Type B pancreatic cell (in vitro differentiated cells): ENCODE data around the gene RPS29. TPM values are rescaled to one million over a fixed set of nuclear protein-coding genes. Genes with fewer than 3 reads are reported as not detected.

ENCODE experiments used
- DNase-seq: peaks from one replicate; pipeline ENCODE4 v3.0.0; 2021; ENCODE audit warnings: mixed read lengths; ENCODE audit not compliant: unreplicated experiment; ENCODE audit errors: extremely low spot score
- H3K27ac Mint-ChIP-seq: 2 replicates; pipeline ENCODE4 v1.8.0; 2021; ENCODE audit warnings: mild to moderate bottlenecking, mixed read lengths
- H3K27me3 Mint-ChIP-seq: 2 replicates; pipeline ENCODE4 v1.8.0; 2021; ENCODE audit warnings: mixed read lengths
- H3K36me3 Mint-ChIP-seq: 2 replicates; pipeline ENCODE4 v1.8.0; 2021; ENCODE audit warnings: mixed read lengths
- H3K4me1 Mint-ChIP-seq: one replicate; pipeline ENCODE4 v1.8.0; 2021; ENCODE audit warnings: mixed read lengths; ENCODE audit not compliant: unreplicated experiment
- H3K4me3 Mint-ChIP-seq: 2 replicates; pipeline ENCODE4 v1.8.0; 2021; ENCODE audit warnings: mild to moderate bottlenecking, mixed read lengths
- H3K9me3 Mint-ChIP-seq: 2 replicates; pipeline ENCODE4 v1.8.0; 2021; ENCODE audit warnings: mixed read lengths
- CTCF ChIP-seq: fragments of 200-600 bp; sonication (generic); conservative IDR thresholded peaks from 2 replicates; pipeline ENCODE4 v1.5.0; 2021; ENCODE audit warnings: antibody characterized with exemption, mild to moderate bottlenecking
- total RNA-seq: library from RNA; stranded (reverse); gene quantifications from 2 replicates; pipeline ENCODE4 v1.2.1, GENCODE V29; 2021; ENCODE audit warnings: low replicate concordance

Gene RPS29
- total RNA-seq, 1 donor from 2014 or later = 1,493 TPM

DNA sequence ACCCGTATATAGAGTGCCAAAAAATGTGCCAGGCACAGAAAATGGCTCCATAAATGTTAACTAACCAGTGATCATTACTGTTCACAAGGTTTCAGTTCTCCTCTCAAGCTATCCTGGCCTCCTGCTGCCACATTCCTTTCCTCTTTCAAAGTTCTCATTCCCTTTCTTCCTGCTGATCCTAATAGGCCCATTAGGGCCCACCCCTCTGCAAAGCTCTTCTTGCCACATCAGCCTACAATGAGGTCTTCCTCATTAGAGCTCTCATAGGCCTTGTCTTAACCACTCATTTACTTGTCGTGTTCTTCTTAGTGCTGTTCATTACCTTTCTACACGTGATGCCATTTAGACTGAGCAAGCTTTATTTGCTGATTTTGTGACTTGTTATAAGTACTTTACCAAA is 40.5 kb downstream of the RPS29 start:
- DNase-seq = no peak
- Mint-ChIP-seq H3K4me1 (peaks cover under 1% of the 10 kb centered on the region), H3K27ac (no peak overlapping the region), H3K4me3 (no peak overlapping the region), H3K9me3 (no peaks in the 10 kb centered on the region), H3K36me3 (no peaks in the 10 kb centered on the region), H3K27me3 (no peaks in the 10 kb centered on the region)
- TF ChIP-seq CTCF = no peak

DNA sequence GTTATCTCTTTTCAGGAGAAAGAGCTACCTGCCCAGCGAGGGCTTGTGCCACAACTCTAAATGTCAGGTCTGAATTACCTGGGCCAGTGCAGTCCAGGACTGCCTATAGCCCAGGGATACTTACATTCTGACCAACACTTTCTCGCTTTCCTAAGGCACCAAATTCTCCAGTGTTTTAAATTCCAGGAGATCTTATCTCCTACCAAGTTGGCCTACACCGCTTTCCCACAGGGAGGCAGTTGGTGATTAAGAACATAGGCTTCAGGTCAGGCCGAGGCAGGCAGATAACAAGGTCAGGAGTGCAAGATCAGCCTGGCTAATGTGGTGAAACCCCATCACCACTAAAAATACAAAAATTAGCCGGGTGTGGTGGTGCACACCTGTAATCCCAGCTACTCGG is 41.1 kb downstream of the RPS29 start:
- no peaks in the 10 kb centered on the region for H3K9me3 Mint-ChIP-seq
- H3K4me1 Mint-ChIP-seq = no peaks in the 10 kb centered on the region
- TF ChIP-seq CTCF = no peak
- no peak overlapping the region for H3K27ac Mint-ChIP-seq
- DNase-seq = no peak
- H3K36me3 Mint-ChIP-seq = no peaks in the 10 kb centered on the region
- H3K27me3 Mint-ChIP-seq = no peaks in the 10 kb centered on the region
- H3K4me3 Mint-ChIP-seq = no peak overlapping the region

GRCh38 chr14:49541049-49541448 is 45.1 kb downstream of the RPS29 start:
- TF ChIP-seq CTCF = no peak

GRCh38 chr14:49538852-49539251 is 47.3 kb downstream of the RPS29 start:
- Mint-ChIP-seq H3K27me3 (no peaks in the 10 kb centered on the region), H3K9me3 (peaks cover 4% of the 10 kb centered on the region), H3K36me3 (no peaks in the 10 kb centered on the region), H3K4me3 (no peak overlapping the region), H3K27ac (no peak overlapping the region), H3K4me1 (no peaks in the 10 kb centered on the region)
- no peak for TF ChIP-seq CTCF
- DNase-seq = no peak

More at GRCh38 chr14:49541049-49541448, 45.1 kb downstream of the RPS29 start:
- Mint-ChIP-seq H3K36me3 (no peaks in the 10 kb centered on the region), H3K4me1 (no peaks in the 10 kb centered on the region), H3K27ac (no peak overlapping the region), H3K27me3 (no peaks in the 10 kb centered on the region), H3K4me3 (no peak overlapping the region), H3K9me3 (peaks cover 4% of the 10 kb centered on the region)
- DNase-seq = no peak

Other genes starting within 250 kb of the RPS29 start
- 12.5 and 20.1 TPM in 2 replicates for gene LRR1, start 12.6 kb upstream of the RPS29 start, total RNA-seq
- gene RPL36AL, start 34.2 kb upstream of the RPS29 start, total RNA-seq = 134 and 156 TPM in 2 replicates
- gene MGAT2, start 34.4 kb upstream of the RPS29 start, total RNA-seq = 25.6 and 27.0 TPM in 2 replicates
- 14.8 and 16.5 TPM in 2 replicates for gene DNAAF2, start 48.9 kb upstream of the RPS29 start, total RNA-seq
- gene POLE2, start 101.8 kb upstream of the RPS29 start, total RNA-seq = 6.1 and 16.6 TPM in 2 replicates
- 1.7 and 3.5 TPM in 2 replicates for gene KLHDC1, start 106.7 kb upstream of the RPS29 start, total RNA-seq
- 59.2 and 60.0 TPM in 2 replicates for gene KLHDC2, start 181.8 kb upstream of the RPS29 start, total RNA-seq